Measurements from ENCODE around the gene ZFAND4.
"Not testable (repeated sequence)": the region's sequence is repeated elsewhere in the genome, so short reads cannot be mapped to it uniquely, and the experiment has no call there.

The ZFAND4 gene

GRCh38 chr10:45586028-45586824, 86.3 kb downstream of the ZFAND4 start:
- DNase-seq: no peak

- no peak for DNase-seq
These were observed 87.4 kb downstream of the ZFAND4 start for GRCh38 chr10:45585131-45585530.

DNA sequence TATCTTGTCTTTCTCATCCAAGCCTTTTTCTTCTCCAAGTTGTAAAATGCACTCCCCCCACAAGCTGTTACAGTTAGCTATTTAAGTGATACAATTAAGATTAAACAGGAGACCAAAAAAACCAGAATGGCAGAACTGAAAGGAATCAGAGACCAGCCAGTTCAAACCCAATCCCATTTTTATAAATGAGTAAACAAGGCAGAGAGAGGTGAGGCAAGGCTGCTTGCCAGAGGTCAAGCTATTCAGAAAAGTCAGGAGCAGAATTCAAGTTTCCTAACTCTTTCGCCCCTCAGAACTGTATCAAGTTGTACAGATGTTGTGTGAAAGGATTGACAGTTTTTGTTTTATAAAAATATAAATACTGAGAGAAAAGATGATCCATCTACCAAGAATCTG, 90.2 kb downstream of the ZFAND4 start:
- DNase-seq: no peak

- no peak for DNase-seq
These were observed 90.8 kb downstream of the ZFAND4 start for GRCh38 chr10:45581582-45582385.

DNA sequence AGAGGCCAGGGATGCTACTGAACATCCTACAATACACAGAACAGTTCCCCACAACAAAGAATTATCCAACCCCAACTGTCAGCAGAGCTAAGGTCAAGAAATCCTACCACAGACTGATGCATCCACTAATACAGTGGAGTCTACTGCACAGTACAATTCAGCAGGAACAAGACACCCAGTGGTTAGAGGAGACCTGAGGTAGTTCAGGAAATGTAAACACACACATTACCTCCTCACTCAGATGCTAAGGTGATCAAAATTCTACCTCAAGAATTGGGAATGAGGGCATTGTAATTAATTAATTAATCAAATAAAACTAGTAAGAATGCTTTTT, 91.4 kb downstream of the ZFAND4 start:
- peak; percentile 60 for DNase-seq

- DNase-seq: peak; percentile 67
These were observed 92.0 kb downstream of the ZFAND4 start for GRCh38 chr10:45580371-45581215.

DNA sequence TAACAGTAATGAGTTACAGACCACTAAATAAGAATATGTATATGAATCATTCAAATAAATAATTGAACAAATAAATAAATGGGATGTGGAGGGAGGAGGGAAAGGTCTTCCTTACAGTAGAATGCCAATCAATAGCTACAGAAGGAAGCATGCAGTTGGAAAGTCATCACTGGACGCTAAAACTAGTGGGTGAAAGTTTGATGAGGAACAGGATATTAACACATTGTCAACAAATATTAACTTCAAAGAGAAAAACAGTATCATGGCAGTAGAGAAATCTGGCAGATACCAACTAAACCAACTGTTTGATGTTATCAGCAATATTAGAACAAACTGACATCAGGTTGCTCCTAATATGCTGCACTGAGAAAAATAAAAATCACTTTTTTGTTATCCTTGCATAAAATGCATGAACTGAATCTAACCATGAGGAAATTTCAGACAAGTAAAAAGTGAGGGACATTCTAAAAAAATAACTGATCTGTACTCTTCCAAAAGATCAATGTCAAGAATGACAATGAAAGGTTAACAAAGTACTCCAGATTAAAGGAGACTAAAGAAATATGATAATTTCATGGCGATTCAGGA, 94.1 kb downstream of the ZFAND4 start:
- DNase-seq: no peak

DNA sequence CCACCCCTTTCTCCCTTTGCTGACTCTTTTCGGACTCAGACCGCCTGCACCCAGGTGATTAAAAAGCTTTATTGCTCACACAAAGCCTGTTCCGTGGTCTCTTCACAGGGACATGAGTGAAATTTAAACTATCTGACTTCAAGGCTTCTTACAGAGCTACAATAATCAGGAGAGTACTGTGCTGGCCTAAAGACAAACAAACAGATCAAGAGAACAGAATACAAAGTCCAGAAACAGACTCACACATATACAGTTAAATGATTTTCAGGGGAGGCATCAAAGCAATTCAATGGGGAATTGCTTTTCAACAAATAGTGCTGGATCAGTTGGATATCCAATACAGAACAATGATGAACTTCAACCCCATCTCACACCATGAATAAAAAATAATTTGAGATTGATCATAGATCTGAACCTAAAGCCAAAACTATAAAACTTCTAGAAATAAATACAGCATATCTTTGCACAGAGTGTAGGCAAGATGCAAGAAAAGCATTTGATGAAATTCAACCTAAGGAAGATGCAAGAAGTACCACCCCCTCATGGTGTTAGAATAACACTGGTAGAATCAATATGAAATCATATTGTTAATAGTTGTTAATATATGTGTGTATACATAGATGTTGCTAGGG, 96.5 kb downstream of the ZFAND4 start:
- no peak for DNase-seq

GRCh38 chr10:45575032-45575761, 97.4 kb downstream of the ZFAND4 start:
- DNase-seq: not testable (repeated sequence)

DNA sequence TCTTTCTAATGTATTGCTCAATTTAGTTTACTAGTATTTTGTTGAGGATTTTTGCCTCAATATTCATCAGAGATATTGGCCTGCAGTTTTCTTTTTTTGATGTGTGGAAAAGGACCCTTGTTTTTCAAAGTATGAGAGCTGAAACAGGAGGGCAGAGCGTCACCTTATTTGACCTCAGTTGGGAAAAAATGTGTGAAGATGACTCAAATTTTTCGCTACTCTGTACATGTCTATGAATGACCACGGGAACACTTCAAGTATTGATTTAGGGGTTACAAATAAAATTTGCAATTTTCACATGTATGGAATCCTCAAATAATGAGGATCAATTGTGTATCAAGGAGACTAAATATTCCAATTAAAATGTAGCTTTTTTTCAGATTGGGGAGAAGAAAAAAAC, 103.1 kb downstream of the ZFAND4 start:
- DNase-seq: no peak

- DNase-seq: no peak
These were observed 106.2 kb downstream of the ZFAND4 start for GRCh38 chr10:45566415-45566814.
